Uterus (tissue), 4 donors: Measurements from ENCODE around the gene CST3. TPM values are rescaled to one million over a fixed set of nuclear protein-coding genes. Genes with fewer than 3 reads are reported as not detected.
"Not testable (repeated sequence)": the region's sequence is repeated elsewhere in the genome, so short reads cannot be mapped to it uniquely, and the experiment has no call there.

Experiments used
- DNase-seq, 2 donors: peaks; one replicate each; pipeline ENCODE4 v3.0.0-alpha.2; 2019 to 2020
- H3K27ac ChIP-seq, 2 donors: fragments of 200-600 bp; sonication (generic); 1 replicate in 1 of 2; 2 replicates in 1 of 2; pipeline ENCODE4 v1.5.1; 2016 to 2018
- H3K27me3 ChIP-seq, 2 donors: fragments of 200-600 bp; sonication (generic); one replicate each; pipeline ENCODE4 v1.5.1; 2018 to 2019; ENCODE audit warnings: control low read depth in 1 of 2
- H3K36me3 ChIP-seq, 2 donors: fragments of 200-600 bp; sonication (generic); one replicate each; pipeline ENCODE4 v1.5.1; 2019; ENCODE audit warnings: control low read depth in 1 of 2
- H3K4me1 ChIP-seq, 2 donors: fragments of 200-600 bp; sonication (generic); one replicate each; pipeline ENCODE4 v1.5.1; 2018 to 2019; ENCODE audit warnings: control low read depth in 1 of 2
- H3K4me3 ChIP-seq, 2 donors: fragments of 200-600 bp; sonication (generic); 1 replicate in 1 of 2; 2 replicates in 1 of 2; pipeline ENCODE4 v1.5.1; 2018 to 2019; ENCODE audit warnings: mild to moderate bottlenecking in 1 of 2
- H3K9me3 ChIP-seq, 2 donors: fragments of 200-600 bp; sonication (generic); one replicate each; pipeline ENCODE4 v1.5.1; 2019; ENCODE audit warnings: control low read depth in 1 of 2
- CTCF ChIP-seq, 4 experiments: fragments of 200-600 bp in 2 of 4; fragments of 450-650 bp in 2 of 4; sonication (generic) in 2 of 4; IDR thresholded peaks; one replicate each; pipeline ENCODE4 v1.5.1; 2016 to 2019; ENCODE audit warnings: antibody characterized with exemption in 4 of 4, mild to moderate bottlenecking in 2 of 4, moderate library complexity in 1 of 4
- POLR2A ChIP-seq, 2 donors: fragments of 450-650 bp; IDR thresholded peaks; one replicate each; pipeline ENCODE4 v1.6.1; 2016; ENCODE audit warnings: antibody characterized with exemption in 2 of 2, mild to moderate bottlenecking in 1 of 2, moderate library complexity in 1 of 2
- intact Hi-C: fragments of 100-400 bp; cut with DNase I; formaldehyde crosslinking; loops from one replicate; pipeline ENCODE4 v1.15.1; 2023; ENCODE audit warnings: low total_unique reads
- total RNA-seq, 4 donors: library from RNA; depleted of rRNA in 3 of 4; stranded (reverse); fragments of >200 nt in 3 of 4; gene quantifications; one replicate each; pipeline versions ENCODE4 v1.1.0 to v1.2.4, GENCODE V29; 2014 to 2023
- donor health status: DM: yes; HTN: yes; CAD: no.

The CST3 gene
- total RNA-seq, 4 donors from 2014 or later: 205 to 1,148 (median 624) TPM

GRCh38 chr20:23667666-23668065 is 29.9 kb upstream of the CST3 start:
- TF ChIP-seq CTCF (IDR thresholded peaks at IDR 0.05): no peak
- no peak for TF ChIP-seq POLR2A (IDR thresholded peaks at IDR 0.05)
- no peak for DNase-seq
- intact Hi-C loops: no loop called here
- Histone ChIP-seq H3K27me3 (no peaks in the 10 kb centered on the region), H3K9me3 (no peaks in the 10 kb centered on the region), H3K27ac (no peak overlapping the region), H3K4me1 (no peaks in the 10 kb centered on the region), H3K4me3 (no peak overlapping the region), H3K36me3 (no peaks in the 10 kb centered on the region)

GRCh38 chr20:23666698-23667097 is 28.9 kb upstream of the CST3 start:
- TF ChIP-seq CTCF (IDR thresholded peaks at IDR 0.05) (no peak), POLR2A (IDR thresholded peaks at IDR 0.05) (no peak)
- Histone ChIP-seq H3K27ac (no peak overlapping the region), H3K4me1 (no peaks in the 10 kb centered on the region), H3K36me3 (no peaks in the 10 kb centered on the region), H3K4me3 (no peak overlapping the region), H3K27me3 (no peaks in the 10 kb centered on the region), H3K9me3 (no peaks in the 10 kb centered on the region)
- intact Hi-C loops: no loop called here
- no peak for DNase-seq

GRCh38 chr20:23666189-23666588 is 28.4 kb upstream of the CST3 start:
- Histone ChIP-seq H3K4me1 (no peaks in the 10 kb centered on the region), H3K27ac (no peak overlapping the region), H3K27me3 (no peaks in the 10 kb centered on the region), H3K36me3 (no peaks in the 10 kb centered on the region), H3K9me3 (no peaks in the 10 kb centered on the region), H3K4me3 (no peak overlapping the region)
- intact Hi-C loops: no loop called here
- no peak for DNase-seq
- TF ChIP-seq CTCF (IDR thresholded peaks at IDR 0.05) (no peak), POLR2A (IDR thresholded peaks at IDR 0.05) (no peak)

- Histone ChIP-seq H3K4me1 (no peaks in the 10 kb centered on the region), H3K27me3 (no peaks in the 10 kb centered on the region), H3K4me3 (no peak overlapping the region), H3K9me3 (no peaks in the 10 kb centered on the region), H3K36me3 (no peaks in the 10 kb centered on the region), H3K27ac (no peak overlapping the region)
- TF ChIP-seq POLR2A (IDR thresholded peaks at IDR 0.05) (no peak), CTCF (IDR thresholded peaks at IDR 0.05) (no peak)
- intact Hi-C loops: no loop called here
- no peak for DNase-seq
These were observed 27.2 kb upstream of the CST3 start for GRCh38 chr20:23664954-23665353.

- H3K9me3 ChIP-seq, H3K27ac ChIP-seq, intact Hi-C loops, DNase-seq, H3K36me3 ChIP-seq, H3K4me3 ChIP-seq, H3K4me1 ChIP-seq, H3K27me3 ChIP-seq: not testable (repeated sequence)
These were observed 26.3 kb upstream of the CST3 start for GRCh38 chr20:23664046-23664445.

- DNase-seq: no peak
- H3K27ac ChIP-seq: no peak overlapping the region
- no peaks in the 10 kb centered on the region for H3K36me3 ChIP-seq
- no peak overlapping the region for H3K4me3 ChIP-seq
- H3K4me1 ChIP-seq: no peaks in the 10 kb centered on the region
- H3K27me3 ChIP-seq: no peaks in the 10 kb centered on the region
- intact Hi-C loops: no loop called here
- TF ChIP-seq CTCF (IDR thresholded peaks at IDR 0.05) (no peak), POLR2A (IDR thresholded peaks at IDR 0.05) (no peak)
- H3K9me3 ChIP-seq: no peaks in the 10 kb centered on the region
These were observed 25.4 kb upstream of the CST3 start for GRCh38 chr20:23663180-23663579.
